HepG2 (cell line): ENCODE results near the gene LGR6. TPM values are rescaled to one million over a fixed set of nuclear protein-coding genes. Genes with fewer than 3 reads are reported as not detected.

ENCODE experiments used
- ATAC-seq: fragments of 200-7000 bp; cut with Tn5 transposase; 3 replicates; pipeline ENCODE4 v1.9.1; 2020; ENCODE audit warnings: mild to moderate bottlenecking, moderate library complexity
- BruUV-seq: library from RNA; stranded (reverse); fragments of 400-500 nt; replicated peaks from 2 replicates; lab custom pipeline; 2021; lab: Mats Ljungman, UMichigan
- CTCF ChIA-PET: fragments of 300-600 bp; formaldehyde crosslinking; extraction: SDS; loops from one replicate; lab custom pipeline; 2021; ENCODE audit warnings: low total read pairs, inconsistent platforms, low intra/inter-chr PET ratio; lab: Yijun Ruan, JAX
- POLR2A ChIA-PET: fragments of 350-600 bp; sonication (Branson Sonifier 250); formaldehyde crosslinking; loops from one replicate; lab custom pipeline; 2020; ENCODE audit warnings: antibody characterized with exemption, inconsistent platforms; lab: Yijun Ruan, JAX
- DNase-seq: peaks from one replicate; pipeline ENCODE4 v3.0.0-alpha.2; 2015; ENCODE audit warnings: low spot score
- FAIRE-seq: peaks from 3 replicates; lab custom pipeline; 2011; peaks lifted over from hg19 to GRCh38; lab: Jason Lieb, UNC
- H2AFZ ChIP-seq: one replicate; pipeline ENCODE4 v1.6.1; 2011; ENCODE audit warnings: low read length, inconsistent platforms
- H3K27ac ChIP-seq: fragments of 300-600 bp; 3 replicates; pipeline ENCODE4 v1.8.0; 2011; ENCODE audit warnings: mixed run types, mild to moderate bottlenecking, mixed read lengths, low read length, inconsistent platforms; ENCODE audit not compliant: insufficient read depth; ENCODE audit errors: extremely low read length
- H3K27me3 ChIP-seq, 2 experiments: fragments of 200-600 bp in 1 of 2; 2 replicates in 1 of 2; 3 replicates in 1 of 2; pipeline versions ENCODE4 v1.6.0 to v1.8.0; 2011; ENCODE audit warnings: low read length in 2 of 2, mild to moderate bottlenecking in 2 of 2, moderate library complexity in 2 of 2, inconsistent platforms in 1 of 2; ENCODE audit not compliant: insufficient read depth in 2 of 2, control insufficient read depth in 1 of 2
- H3K36me3 ChIP-seq, 2 experiments: fragments of 200-600 bp in 1 of 2; replicated peaks in 1 of 2; 2 replicates in 1 of 2; 3 replicates in 1 of 2; pipeline versions ENCODE4 v1.5.1 to v1.8.0; 2011; ENCODE audit warnings: low read length in 2 of 2, inconsistent platforms in 1 of 2; ENCODE audit not compliant: insufficient read depth in 2 of 2, control insufficient read depth in 1 of 2
- H3K4me1 ChIP-seq: 2 replicates; pipeline ENCODE4 v1.5.1; 2012; ENCODE audit warnings: low read length, inconsistent platforms; ENCODE audit not compliant: insufficient read depth
- H3K4me2 ChIP-seq: 2 replicates; pipeline ENCODE4 v1.6.0; 2011; ENCODE audit warnings: low read depth, low read length, inconsistent platforms
- H3K4me3 ChIP-seq, 3 experiments: fragments of 200-600 bp in 1 of 3; sonication (generic), shearing (Covaris generic) in 1 of 3; replicated peaks in 1 of 3; 2 replicates each; pipeline ENCODE4 v1.5.1; 2011 to 2016; ENCODE audit warnings: low read length in 3 of 3, inconsistent platforms in 2 of 3, low read depth in 2 of 3, mild to moderate bottlenecking in 2 of 3, control low read depth in 1 of 3, mixed read lengths in 1 of 3; ENCODE audit not compliant: insufficient read depth in 1 of 3
- H3K79me2 ChIP-seq: one replicate; pipeline ENCODE4 v1.6.1; 2011; ENCODE audit warnings: low read length, inconsistent platforms; ENCODE audit not compliant: insufficient read depth
- H3K9ac ChIP-seq: 2 replicates; pipeline ENCODE4 v1.6.0; 2011; ENCODE audit warnings: mild to moderate bottlenecking, low read depth, low read length, inconsistent platforms; ENCODE audit not compliant: insufficient read depth
- H3K9me3 ChIP-seq: 2 replicates; pipeline ENCODE4 v1.5.1; 2012; ENCODE audit warnings: mild to moderate bottlenecking, low read length
- H4K20me1 ChIP-seq: 2 replicates; pipeline ENCODE4 v1.6.0; 2011; ENCODE audit warnings: inconsistent platforms, mild to moderate bottlenecking, low read length, moderate library complexity; ENCODE audit not compliant: insufficient read depth
- CCAR2 ChIP-seq: fragments of 200-400 bp; formaldehyde crosslinking; optimal IDR thresholded peaks from 2 replicates; pipeline ENCODE3; 2018; ENCODE audit warnings: low read depth, mild to moderate bottlenecking, low read length, moderate library complexity
- HDAC1 ChIP-seq: sonication (generic); formaldehyde crosslinking; IDR thresholded peaks from 2 replicates; pipeline ENCODE4 v1.5.1; 2020; ENCODE audit warnings: mild to moderate bottlenecking, missing genetic modification reagents
- KMT2B ChIP-seq: IDR thresholded peaks from 2 replicates; pipeline ENCODE4 v1.6.1; 2016; ENCODE audit warnings: missing genetic modification reagents, missing compliant biosample characterization
- MXD4 ChIP-seq: IDR thresholded peaks from 2 replicates; pipeline ENCODE4 v1.6.1; 2016; ENCODE audit warnings: mild to moderate bottlenecking, missing biosample characterization, missing genetic modification reagents
- RBM22 ChIP-seq: fragments of 200-400 bp; formaldehyde crosslinking; optimal IDR thresholded peaks from 2 replicates; pipeline ENCODE3; 2017; ENCODE audit warnings: mild to moderate bottlenecking, low read length, moderate library complexity
- SALL1 ChIP-seq: sonication (generic); formaldehyde crosslinking; IDR thresholded peaks from 2 replicates; pipeline ENCODE4 v1.8.0; 2022; ENCODE audit warnings: mild to moderate bottlenecking, missing genetic modification reagents
- ZC3H4 ChIP-seq: sonication (generic); formaldehyde crosslinking; IDR thresholded peaks from 2 replicates; pipeline ENCODE4 v1.4.0; 2020; ENCODE audit warnings: missing genetic modification reagents, borderline replicate concordance
- ZFX ChIP-seq: sonication (generic); formaldehyde crosslinking; IDR thresholded peaks from 2 replicates; pipeline ENCODE4 v1.4.0; 2020; ENCODE audit warnings: mild to moderate bottlenecking, low read depth, missing genetic modification reagents, moderate library complexity
- ZNF280B ChIP-seq: sonication (generic); formaldehyde crosslinking; IDR thresholded peaks from 2 replicates; pipeline ENCODE4 v1.5.0; 2020; ENCODE audit warnings: missing genetic modification reagents, mild to moderate bottlenecking, borderline replicate concordance
- ZNF567 ChIP-seq: sonication (generic); formaldehyde crosslinking; IDR thresholded peaks from 2 replicates; pipeline ENCODE4 v1.8.1; 2023; ENCODE audit warnings: mild to moderate bottlenecking, missing genetic modification reagents, borderline replicate concordance
- ZNF816 ChIP-seq: sonication (generic); formaldehyde crosslinking; IDR thresholded peaks from 2 replicates; pipeline ENCODE4 v1.8.0; 2022; ENCODE audit warnings: missing genetic modification reagents, mild to moderate bottlenecking, borderline replicate concordance
- WGBS: methylation state at CpG from one replicate; pipeline ENCODE4 v1.1.6; 2017; ENCODE audit warnings: low lambda C conversion rate; 5-methylcytosine and 5-hydroxymethylcytosine counted together
- in situ Hi-C: cut with HindIII; loops from 2 replicates; pipeline ENCODE4 v1.10.0; 2017; ENCODE audit warnings: low pct_unique_long_range_greater_than_20kb; ENCODE audit not compliant: extremely low pct_ligation_motif_present
- intact Hi-C: fragments of 100-400 bp; cut with micrococcal nuclease; formaldehyde crosslinking; loops from one replicate; pipeline ENCODE4 v1.10.0; 2022; ENCODE audit not compliant: unreplicated experiment
- polyA plus RNA-seq, 8 experiments: library from polyadenylated mRNA; depleted of rRNA in 3 of 8; stranded (reverse) in 7 of 8; unstranded in 1 of 8; fragments of >200 nt; fragmentation: Illumina TruSeq in 4 of 8; extraction: Trizol in 4 of 8; gene quantifications; 2 replicates each; pipeline versions ENCODE4 v1.2.1 to v1.2.3, GENCODE V29; 2011 to 2016; ENCODE audit warnings: low read depth in 4 of 8, missing spikeins in 1 of 8, mixed read lengths in 1 of 8; ENCODE audit not compliant: insufficient read depth in 1 of 8
- total RNA-seq, 5 experiments: library from RNA; depleted of rRNA; stranded (reverse); fragments of >200 nt; fragmentation: Illumina TruSeq; extraction: Trizol; gene quantifications; 2 replicates each; pipeline ENCODE4 v1.2.3, GENCODE V29; 2016; ENCODE audit warnings: low read depth in 1 of 5
- TF ChIP-seq, protein P1 (sequence below): IDR thresholded peaks from 2 replicates; pipeline ENCODE4 v1.6.1; 2018; ENCODE audit warnings: missing genetic modification reagents
- TF ChIP-seq, protein P2 (sequence below): sonication (generic); formaldehyde crosslinking; IDR thresholded peaks from 2 replicates; pipeline ENCODE4 v1.5.1; 2020; ENCODE audit warnings: mild to moderate bottlenecking, missing genetic modification reagents, moderate library complexity
- TF ChIP-seq, protein P3 (sequence below): sonication (generic); formaldehyde crosslinking; IDR thresholded peaks from 2 replicates; pipeline ENCODE4 v1.4.0; 2020; ENCODE audit warnings: missing genetic modification reagents, mild to moderate bottlenecking, borderline replicate concordance
- TF ChIP-seq, protein P4 (sequence below): sonication (generic); formaldehyde crosslinking; IDR thresholded peaks from 2 replicates; pipeline ENCODE4 v1.8.0; 2022; ENCODE audit warnings: mild to moderate bottlenecking, missing genetic modification reagents, borderline replicate concordance

The LGR6 gene
- total and polyA plus RNA-seq, 2 of the 13 experiments (the other 11 are each of a cell fraction or from before 2014, with no cell fraction given): 0.07 TPM; not detected in 1

- TF ChIP-seq KMT2B (CRISPR knock-in tag): no peak
- TF ChIP-seq MXD4: no peak
- no peak for TF ChIP-seq CCAR2
- TF ChIP-seq, protein P1, sequence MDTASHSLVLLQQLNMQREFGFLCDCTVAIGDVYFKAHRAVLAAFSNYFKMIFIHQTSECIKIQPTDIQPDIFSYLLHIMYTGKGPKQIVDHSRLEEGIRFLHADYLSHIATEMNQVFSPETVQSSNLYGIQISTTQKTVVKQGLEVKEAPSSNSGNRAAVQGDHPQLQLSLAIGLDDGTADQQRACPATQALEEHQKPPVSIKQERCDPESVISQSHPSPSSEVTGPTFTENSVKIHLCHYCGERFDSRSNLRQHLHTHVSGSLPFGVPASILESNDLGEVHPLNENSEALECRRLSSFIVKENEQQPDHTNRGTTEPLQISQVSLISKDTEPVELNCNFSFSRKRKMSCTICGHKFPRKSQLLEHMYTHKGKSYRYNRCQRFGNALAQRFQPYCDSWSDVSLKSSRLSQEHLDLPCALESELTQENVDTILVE: no peak
Measured at GRCh38 chr1:202149566-202149965, 44.0 kb upstream of the LGR6 start (continued).

DNA sequence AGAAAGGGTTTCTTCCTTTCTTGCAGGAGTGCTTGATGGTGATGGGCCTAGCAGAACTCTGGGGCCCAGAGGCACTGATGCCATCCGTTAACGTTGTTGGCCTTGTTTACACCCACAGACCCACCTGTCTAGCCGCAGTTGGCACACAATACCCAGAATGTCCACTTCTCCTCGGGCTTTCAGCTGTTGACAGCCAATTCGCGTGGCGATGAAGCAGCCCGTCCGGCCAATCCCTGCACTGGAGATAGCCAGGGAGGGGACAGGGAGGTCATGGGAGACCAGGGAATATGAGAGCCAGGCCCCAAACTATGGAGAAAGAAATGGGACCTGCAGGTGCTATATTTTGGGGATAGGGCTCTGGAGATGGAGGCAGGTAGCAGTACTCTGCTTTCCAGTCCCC, 43.4 kb upstream of the LGR6 start:
- Histone ChIP-seq H3K27ac (no peak overlapping the region), H4K20me1 (no peaks in the 10 kb centered on the region), H3K9me3 (no peaks in the 10 kb centered on the region), H3K4me3 (no peak overlapping the region), H3K4me1 (peaks cover 10% of the 10 kb centered on the region), H3K4me2 (no peak overlapping the region), H3K79me2 (no peaks in the 10 kb centered on the region), H3K27me3 (peaks cover 0 to 57% of the 10 kb centered on the region in 2 experiments; a peak in 4 of 5 replicates), H3K36me3 (no peaks in the 10 kb centered on the region), H2AFZ (no peak overlapping the region), H3K9ac (no peak overlapping the region)
- POLR2A ChIA-PET: no interaction called here
- in situ Hi-C loops (no loop called here), intact Hi-C loops (no loop called here)
- DNase-seq: no peak
- CTCF ChIA-PET: no interaction called here
- no peak for ATAC-seq
- no peak for FAIRE-seq
- 77% methylated on average over 9 of the region's 9 CpGs for WGBS
- BruUV-seq: no TSS peak
- TF ChIP-seq, protein P2, sequence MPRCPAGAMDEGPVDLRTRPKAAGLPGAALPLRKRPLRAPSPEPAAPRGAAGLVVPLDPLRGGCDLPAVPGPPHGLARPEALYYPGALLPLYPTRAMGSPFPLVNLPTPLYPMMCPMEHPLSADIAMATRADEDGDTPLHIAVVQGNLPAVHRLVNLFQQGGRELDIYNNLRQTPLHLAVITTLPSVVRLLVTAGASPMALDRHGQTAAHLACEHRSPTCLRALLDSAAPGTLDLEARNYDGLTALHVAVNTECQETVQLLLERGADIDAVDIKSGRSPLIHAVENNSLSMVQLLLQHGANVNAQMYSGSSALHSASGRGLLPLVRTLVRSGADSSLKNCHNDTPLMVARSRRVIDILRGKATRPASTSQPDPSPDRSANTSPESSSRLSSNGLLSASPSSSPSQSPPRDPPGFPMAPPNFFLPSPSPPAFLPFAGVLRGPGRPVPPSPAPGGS (CRISPR knock-in tag): no peak
- no peak for TF ChIP-seq ZFX (CRISPR knock-in tag)
- TF ChIP-seq SALL1: no peak
- no peak for TF ChIP-seq ZC3H4
- TF ChIP-seq, protein P3, sequence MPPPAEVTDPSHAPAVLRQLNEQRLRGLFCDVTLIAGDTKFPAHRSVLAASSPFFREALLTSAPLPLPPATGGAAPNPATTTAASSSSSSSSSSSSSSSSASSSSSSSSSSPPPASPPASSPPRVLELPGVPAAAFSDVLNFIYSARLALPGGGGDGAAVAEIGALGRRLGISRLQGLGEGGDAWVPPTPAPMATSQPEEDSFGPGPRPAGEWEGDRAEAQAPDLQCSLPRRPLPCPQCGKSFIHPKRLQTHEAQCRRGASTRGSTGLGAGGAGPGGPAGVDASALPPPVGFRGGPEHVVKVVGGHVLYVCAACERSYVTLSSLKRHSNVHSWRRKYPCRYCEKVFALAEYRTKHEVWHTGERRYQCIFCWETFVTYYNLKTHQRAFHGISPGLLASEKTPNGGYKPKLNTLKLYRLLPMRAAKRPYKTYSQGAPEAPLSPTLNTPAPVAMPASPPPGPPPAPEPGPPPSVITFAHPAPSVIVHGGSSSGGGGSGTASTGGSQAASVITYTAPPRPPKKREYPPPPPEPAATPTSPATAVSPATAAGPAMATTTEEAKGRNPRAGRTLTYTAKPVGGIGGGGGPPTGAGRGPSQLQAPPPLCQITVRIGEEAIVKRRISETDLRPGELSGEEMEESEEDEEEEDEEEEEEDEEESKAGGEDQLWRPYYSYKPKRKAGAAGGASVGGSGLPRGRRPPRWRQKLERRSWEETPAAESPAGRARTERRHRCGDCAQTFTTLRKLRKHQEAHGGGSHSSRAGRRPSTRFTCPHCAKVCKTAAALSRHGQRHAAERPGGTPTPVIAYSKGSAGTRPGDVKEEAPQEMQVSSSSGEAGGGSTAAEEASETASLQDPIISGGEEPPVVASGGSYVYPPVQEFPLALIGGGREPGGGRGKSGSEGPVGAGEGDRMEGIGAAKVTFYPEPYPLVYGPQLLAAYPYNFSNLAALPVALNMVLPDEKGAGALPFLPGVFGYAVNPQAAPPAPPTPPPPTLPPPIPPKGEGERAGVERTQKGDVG (CRISPR knock-in tag): no peak
- TF ChIP-seq HDAC1 (CRISPR knock-in tag): no peak
- TF ChIP-seq, protein P4, sequence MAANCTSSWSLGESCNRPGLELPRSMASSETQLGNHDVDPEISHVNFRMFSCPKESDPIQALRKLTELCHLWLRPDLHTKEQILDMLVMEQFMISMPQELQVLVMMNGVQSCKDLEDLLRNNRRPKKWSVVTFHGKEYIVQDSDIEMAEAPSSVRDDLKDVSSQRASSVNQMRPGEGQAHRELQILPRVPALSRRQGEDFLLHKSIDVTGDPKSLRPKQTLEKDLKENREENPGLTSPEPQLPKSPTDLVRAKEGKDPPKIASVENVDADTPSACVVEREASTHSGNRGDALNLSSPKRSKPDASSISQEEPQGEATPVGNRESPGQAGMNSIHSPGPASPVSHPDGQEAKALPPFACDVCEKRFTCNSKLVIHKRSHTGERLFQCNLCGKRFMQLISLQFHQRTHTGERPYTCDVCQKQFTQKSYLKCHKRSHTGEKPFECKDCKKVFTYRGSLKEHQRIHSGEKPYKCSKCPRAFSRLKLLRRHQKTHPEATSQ: no peak
- TF ChIP-seq RBM22: no peak
- TF ChIP-seq ZNF280B (CRISPR knock-in tag): no peak
- TF ChIP-seq ZNF816: no peak
- no peak for TF ChIP-seq ZNF567
